ENCODE measurements around the gene HOXA10. TPM values are rescaled to one million over a fixed set of nuclear protein-coding genes. Genes with fewer than 3 reads are reported as not detected.

Gene HOXA10
- total and polyA plus RNA-seq, 3 experiments from 2014 or later: 0.09 TPM; not detected in 2

GRCh38 chr7:27155816-27156507 is 18.2 kb downstream of the HOXA10 start:
- Histone ChIP-seq H3K27ac (ENCODE audit: low read depth, low read length) (no peak overlapping the region), H3K27me3 (ENCODE audit: insufficient read depth, low read length, poor library complexity, severe bottlenecking) (peaks cover 88% of the 10 kb centered on the region), H3K9me3 (ENCODE audit: low read length) (no peaks in the 10 kb centered on the region), H3K36me3 (ENCODE audit: insufficient read depth, low read length) (no peaks in the 10 kb centered on the region), H3K4me1 (ENCODE audit: insufficient read depth, low read length) (peaks cover 48% of the 10 kb centered on the region), H3K4me3 (ENCODE audit: low read length) (no peak overlapping the region)
- peak overlapping the region in 5 of 8 donors; percentile 38 to 89 (median 64) for H3K27ac Mint-ChIP-seq
- CTCF ChIA-PET: interaction anchor here (1.4 to 2.0 kb wide), 5 partner anchors 24 to 1263 kb away, joined by 3 to 8 read pairs (median 6); no protein-coding TSS in a partner anchor
- H3K36me3 Mint-ChIP-seq: peaks cover 0 to 2% (median 0%) of the 10 kb centered on the region in 3 donors
- H3K9me3 Mint-ChIP-seq: peaks cover 0 to 14% (median 0%) of the 10 kb centered on the region in 5 donors
- POLR2A ChIA-PET: no interaction called here
- H3K4me3 Mint-ChIP-seq: peak overlapping the region; percentile 56 to 85 (median 72)
- DNase-seq: no peak
- H3K4me1 Mint-ChIP-seq: peaks cover 49 to 71% (median 62%) of the 10 kb centered on the region in 3 donors
- peaks cover 87 to 92% of the 10 kb centered on the region in 2 donors for H3K27me3 Mint-ChIP-seq

GRCh38 chr7:27154901-27155815 is 19.0 kb downstream of the HOXA10 start:
- Histone ChIP-seq H3K36me3 (ENCODE audit: insufficient read depth, low read length) (no peaks in the 10 kb centered on the region), H3K27me3 (ENCODE audit: insufficient read depth, low read length, poor library complexity, severe bottlenecking) (peaks cover 91% of the 10 kb centered on the region), H3K9me3 (ENCODE audit: low read length) (no peaks in the 10 kb centered on the region), H3K4me3 (ENCODE audit: low read length) (no peak overlapping the region), H3K4me1 (ENCODE audit: insufficient read depth, low read length) (peaks cover 51% of the 10 kb centered on the region), H3K27ac (ENCODE audit: low read depth, low read length) (no peak overlapping the region)
- ChIA-PET CTCF (interaction anchor here (0.8 to 1.6 kb wide), 4 partner anchors 24 to 468 kb away, joined by 3 to 6 read pairs (median 4); no protein-coding TSS in a partner anchor), POLR2A (no interaction called here)
- Mint-ChIP-seq H3K4me3 (peak overlapping the region; percentile 52 to 85 (median 72)), H3K36me3 (peaks cover 0 to 2% (median 0%) of the 10 kb centered on the region in 3 donors), H3K27ac (peak overlapping the region in 6 of 8 donors; percentile 38 to 89 (median 67)), H3K4me1 (peaks cover 53 to 76% (median 64%) of the 10 kb centered on the region in 3 donors), H3K9me3 (peaks cover 0 to 14% (median 0%) of the 10 kb centered on the region in 5 donors), H3K27me3 (peaks cover 87 to 96% of the 10 kb centered on the region in 2 donors)
- no peak for DNase-seq

- H3K36me3 Mint-ChIP-seq: peaks cover 0 to 2% (median 0%) of the 10 kb centered on the region in 3 donors
- peaks cover 0 to 14% (median 0%) of the 10 kb centered on the region in 5 donors for H3K9me3 Mint-ChIP-seq
- CTCF ChIA-PET: interaction anchor here (1.4 to 6.9 kb wide), 3 partner anchors 9 to 467 kb away, joined by 3 to 71 read pairs (median 6); partner anchors contain the start of gene HOXA9
- peaks cover 87 to 96% of the 10 kb centered on the region in 2 donors for H3K27me3 Mint-ChIP-seq
- Histone ChIP-seq H3K4me1 (ENCODE audit: insufficient read depth, low read length) (peaks cover 47% of the 10 kb centered on the region), H3K4me3 (ENCODE audit: low read length) (no peak overlapping the region), H3K9me3 (ENCODE audit: low read length) (no peaks in the 10 kb centered on the region), H3K36me3 (ENCODE audit: insufficient read depth, low read length) (no peaks in the 10 kb centered on the region), H3K27ac (ENCODE audit: low read depth, low read length) (no peak overlapping the region), H3K27me3 (ENCODE audit: insufficient read depth, low read length, poor library complexity, severe bottlenecking) (peaks cover 87% of the 10 kb centered on the region)
- POLR2A ChIA-PET: no interaction called here
- no peak for DNase-seq
- H3K4me3 Mint-ChIP-seq: peak overlapping the region; percentile 19 to 75 (median 60)
- H3K27ac Mint-ChIP-seq: peak overlapping the region in 2 of 8 donors; percentile 18 to 81
- H3K4me1 Mint-ChIP-seq: peaks cover 52 to 75% (median 57%) of the 10 kb centered on the region in 3 donors
Observed at GRCh38 chr7:27154369-27154768, 19.8 kb downstream of the HOXA10 start.

- peaks cover 47% of the 10 kb centered on the region for H3K4me1 ChIP-seq (ENCODE audit: insufficient read depth, low read length)
- peaks cover 0 to 2% (median 0%) of the 10 kb centered on the region in 3 donors for H3K36me3 Mint-ChIP-seq
- POLR2A ChIA-PET: interaction anchor here (0.6 kb wide), 1 partner anchor 46 kb away, joined by 3 read pairs; the partner anchor contains the start of gene HOXA13
- peaks cover 85 to 94% of the 10 kb centered on the region in 2 donors for H3K27me3 Mint-ChIP-seq
- no peak overlapping the region for H3K4me3 ChIP-seq (ENCODE audit: low read length)
- H3K4me3 Mint-ChIP-seq: peak overlapping the region in 3 of 7 donors; percentile 1 to 60 (median 38)
- DNase-seq: no peak
- H3K9me3 ChIP-seq (ENCODE audit: low read length): no peaks in the 10 kb centered on the region
- H3K36me3 ChIP-seq (ENCODE audit: insufficient read depth, low read length): no peaks in the 10 kb centered on the region
- CTCF ChIA-PET: interaction anchor here (2.0 to 6.9 kb wide), 2 partner anchors 9 to 43 kb away, joined by 5 to 71 read pairs; partner anchors contain the start of gene HOXA9
- H3K27ac ChIP-seq (ENCODE audit: low read depth, low read length): no peak overlapping the region
- H3K4me1 Mint-ChIP-seq: peaks cover 49 to 71% (median 53%) of the 10 kb centered on the region in 3 donors
- peak overlapping the region in 2 of 8 donors; percentile 74 to 84 for H3K27ac Mint-ChIP-seq
- peaks cover 0 to 14% (median 0%) of the 10 kb centered on the region in 5 donors for H3K9me3 Mint-ChIP-seq
- H3K27me3 ChIP-seq (ENCODE audit: insufficient read depth, low read length, poor library complexity, severe bottlenecking): peaks cover 87% of the 10 kb centered on the region
Observed at GRCh38 chr7:27153526-27153925, 20.6 kb downstream of the HOXA10 start.

- Mint-ChIP-seq H3K27ac (peak overlapping the region in 1 of 8 donors; percentile 74), H3K9me3 (peaks cover 0 to 13% (median 0%) of the 10 kb centered on the region in 5 donors), H3K36me3 (peaks cover 0 to 2% (median 0%) of the 10 kb centered on the region in 3 donors), H3K4me3 (peak overlapping the region in 1 of 7 donors; percentile 37), H3K4me1 (peaks cover 47 to 71% (median 52%) of the 10 kb centered on the region in 3 donors), H3K27me3 (peaks cover 86 to 94% of the 10 kb centered on the region in 2 donors)
- Histone ChIP-seq H3K27ac (ENCODE audit: low read depth, low read length) (no peak overlapping the region), H3K4me1 (ENCODE audit: insufficient read depth, low read length) (peaks cover 47% of the 10 kb centered on the region), H3K4me3 (ENCODE audit: low read length) (no peak overlapping the region), H3K27me3 (ENCODE audit: insufficient read depth, low read length, poor library complexity, severe bottlenecking) (peaks cover 87% of the 10 kb centered on the region), H3K36me3 (ENCODE audit: insufficient read depth, low read length) (no peaks in the 10 kb centered on the region), H3K9me3 (ENCODE audit: low read length) (no peaks in the 10 kb centered on the region)
- POLR2A ChIA-PET: no interaction called here
- no peak for DNase-seq
- CTCF ChIA-PET: interaction anchor here (1.6 to 6.9 kb wide), 3 partner anchors 10 to 43 kb away, joined by 5 to 71 read pairs (median 5); partner anchors contain the start of gene HOXA9
Observed at GRCh38 chr7:27152816-27153442, 21.2 kb downstream of the HOXA10 start.

GRCh38 chr7:27151931-27152815 is 21.9 kb downstream of the HOXA10 start, which contains the start of gene HOXA3:
Gene HOXA3 (minus strand): TSS chr7:27152583. CDS start chr7:27110640, 41,943 bp downstream.
- Mint-ChIP-seq H3K27me3 (peaks cover 85 to 92% of the 10 kb centered on the region in 2 donors), H3K9me3 (peaks cover 0 to 10% (median 0%) of the 10 kb centered on the region in 5 donors), H3K4me3 (peak within 1 kb of the TSS; percentile 68 to 88 (median 80)), H3K27ac (peak within 1 kb of the TSS in 4 of 8 donors; percentile 27 to 82 (median 70)), H3K36me3 (peaks cover 0 to 2% (median 0%) of the 10 kb centered on the region in 3 donors), H3K4me1 (peaks cover 46 to 70% (median 51%) of the 10 kb centered on the region in 3 donors)
- Histone ChIP-seq H3K27me3 (ENCODE audit: insufficient read depth, low read length, poor library complexity, severe bottlenecking) (peaks cover 86% of the 10 kb centered on the region), H3K4me1 (ENCODE audit: insufficient read depth, low read length) (peaks cover 47% of the 10 kb centered on the region), H3K27ac (ENCODE audit: low read depth, low read length) (no peak within 1 kb of the TSS), H3K4me3 (ENCODE audit: low read length) (peak within 1 kb of the TSS; percentile 66), H3K36me3 (ENCODE audit: insufficient read depth, low read length) (no peaks in the 10 kb centered on the region), H3K9me3 (ENCODE audit: low read length) (no peaks in the 10 kb centered on the region)
- DNase-seq: no peak
- ChIA-PET CTCF (interaction anchor here (1.5 to 6.9 kb wide), 7 partner anchors 7 to 1278 kb away, joined by 3 to 71 read pairs (median 5); partner anchors contain the start of gene HOXA9), POLR2A (no interaction called here)
